HG03378 (cell line): ENCODE measurements around the gene GZF1.
A peak's percentile ranks its signal among the peaks of the same experiment; 100 is the strongest.

ENCODE experiments used
- ATAC-seq: cut with Tn5 transposase; IDR thresholded peaks from one replicate; pipeline ENCODE4 v1.9.1; 2021; ENCODE audit warnings: mild to moderate bottlenecking, moderate library complexity; ENCODE audit not compliant: unreplicated experiment

GZF1 gene

GRCh38 chr20:23368316-23369071, 6.5 kb downstream of the GZF1 start:
- no peak for ATAC-seq

GRCh38 chr20:23369072-23369823, 7.3 kb downstream of the GZF1 start:
- ATAC-seq: no peak

GRCh38 chr20:23370274-23370673, 8.3 kb downstream of the GZF1 start:
- ATAC-seq: no peak

GRCh38 chr20:23370873-23371272, 8.9 kb downstream of the GZF1 start:
- no peak for ATAC-seq

GRCh38 chr20:23371496-23371895, 9.5 kb downstream of the GZF1 start:
- ATAC-seq: no peak

- no peak for ATAC-seq
Observed at GRCh38 chr20:23374441-23374840, 12.5 kb downstream of the GZF1 start.

- no peak for ATAC-seq
Observed at GRCh38 chr20:23375827-23376226, 13.8 kb downstream of the GZF1 start.

GRCh38 chr20:23379772-23380171, 17.8 kb downstream of the GZF1 start:
- no peak for ATAC-seq

GRCh38 chr20:23381876-23382275, 19.9 kb downstream of the GZF1 start:
- no peak for ATAC-seq

GRCh38 chr20:23386304-23387117, 24.5 kb downstream of the GZF1 start:
- no peak for ATAC-seq

- ATAC-seq: no peak
Observed at GRCh38 chr20:23387118-23387443, 25.1 kb downstream of the GZF1 start.

GRCh38 chr20:23390091-23390774, 28.3 kb downstream of the GZF1 start:
- ATAC-seq: no peak

- ATAC-seq: no peak
Observed at GRCh38 chr20:23391707-23392310, 29.8 kb downstream of the GZF1 start.

GRCh38 chr20:23393996-23394775, 32.2 kb downstream of the GZF1 start:
- ATAC-seq: no peak

GRCh38 chr20:23396950-23397627, 35.1 kb downstream of the GZF1 start:
- ATAC-seq: no peak

GRCh38 chr20:23397961-23398360, 36.0 kb downstream of the GZF1 start:
- ATAC-seq: no peak

GRCh38 chr20:23399568-23400241, 37.7 kb downstream of the GZF1 start:
- peak; percentile 69 for ATAC-seq

- ATAC-seq: no peak
Observed at GRCh38 chr20:23401051-23401450, 39.1 kb downstream of the GZF1 start.

- no peak for ATAC-seq
Observed at GRCh38 chr20:23403751-23404150, 41.8 kb downstream of the GZF1 start.
